BE2C (cell line): ENCODE measurements around the gene FRMPD4.

Experiments used
- DNase-seq: peaks from one replicate; pipeline ENCODE4 v3.0.0-alpha.2; 2020
- H3K27me3 ChIP-seq: fragments of 250-450 bp; sonication (Bioruptor Pico); 2 replicates; pipeline ENCODE4 v1.5.1; 2020; ENCODE audit warnings: mild to moderate bottlenecking
- H3K36me3 ChIP-seq: fragments of 250-450 bp; sonication (Bioruptor Pico); 2 replicates; pipeline ENCODE4 v1.5.1; 2020; ENCODE audit warnings: mild to moderate bottlenecking
- H3K4me1 ChIP-seq: fragments of 250-450 bp; sonication (Bioruptor Pico); 2 replicates; pipeline ENCODE4 v1.5.1; 2020
- H3K4me3 ChIP-seq: 2 replicates; pipeline ENCODE4 v1.5.1; 2011; ENCODE audit warnings: low read depth, low read length
- H3K9me3 ChIP-seq: fragments of 250-450 bp; sonication (Bioruptor Pico); 2 replicates; pipeline ENCODE4 v1.5.1; 2020
- TF ChIP-seq, protein P1 (sequence below): IDR thresholded peaks from 2 replicates; pipeline ENCODE4 v1.5.1; 2012; ENCODE audit warnings: mild to moderate bottlenecking, low read depth, low read length

The FRMPD4 gene

DNA sequence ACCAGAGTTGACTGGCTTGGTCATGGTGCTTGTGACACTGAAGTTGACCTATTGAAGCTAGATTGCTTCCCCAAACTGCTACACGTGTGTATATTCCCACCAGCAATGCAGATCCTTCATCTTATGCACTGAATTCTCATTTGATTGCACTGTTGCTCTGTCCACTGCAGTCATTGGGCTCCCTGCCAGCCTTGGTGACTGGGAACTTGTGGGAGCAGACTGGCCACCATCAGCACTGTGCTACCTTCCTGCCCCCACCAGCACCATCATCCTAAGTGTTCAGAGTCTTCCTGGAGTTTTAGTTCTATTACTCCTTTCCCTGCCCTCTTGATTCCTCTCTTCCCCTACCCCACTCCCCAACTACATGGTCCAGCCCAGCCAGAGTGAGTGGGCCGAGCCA lies 535.2 kb downstream of the FRMPD4 start:
- Histone ChIP-seq H3K4me1 (no peaks in the 10 kb centered on the region), H3K9me3 (no peaks in the 10 kb centered on the region), H3K4me3 (no peak overlapping the region), H3K27me3 (no peaks in the 10 kb centered on the region), H3K36me3 (no peaks in the 10 kb centered on the region)
- DNase-seq, result no peak
- TF ChIP-seq, protein P1, sequence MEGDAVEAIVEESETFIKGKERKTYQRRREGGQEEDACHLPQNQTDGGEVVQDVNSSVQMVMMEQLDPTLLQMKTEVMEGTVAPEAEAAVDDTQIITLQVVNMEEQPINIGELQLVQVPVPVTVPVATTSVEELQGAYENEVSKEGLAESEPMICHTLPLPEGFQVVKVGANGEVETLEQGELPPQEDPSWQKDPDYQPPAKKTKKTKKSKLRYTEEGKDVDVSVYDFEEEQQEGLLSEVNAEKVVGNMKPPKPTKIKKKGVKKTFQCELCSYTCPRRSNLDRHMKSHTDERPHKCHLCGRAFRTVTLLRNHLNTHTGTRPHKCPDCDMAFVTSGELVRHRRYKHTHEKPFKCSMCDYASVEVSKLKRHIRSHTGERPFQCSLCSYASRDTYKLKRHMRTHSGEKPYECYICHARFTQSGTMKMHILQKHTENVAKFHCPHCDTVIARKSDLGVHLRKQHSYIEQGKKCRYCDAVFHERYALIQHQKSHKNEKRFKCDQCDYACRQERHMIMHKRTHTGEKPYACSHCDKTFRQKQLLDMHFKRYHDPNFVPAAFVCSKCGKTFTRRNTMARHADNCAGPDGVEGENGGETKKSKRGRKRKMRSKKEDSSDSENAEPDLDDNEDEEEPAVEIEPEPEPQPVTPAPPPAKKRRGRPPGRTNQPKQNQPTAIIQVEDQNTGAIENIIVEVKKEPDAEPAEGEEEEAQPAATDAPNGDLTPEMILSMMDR, result no peak

GRCh38 chrX:12679522-12679921 lies 541.2 kb downstream of the FRMPD4 start:
- H3K27me3 ChIP-seq, result peaks cover 7% of the 10 kb centered on the region; the same call in 1 of the 2 replicates
- H3K4me3 ChIP-seq, result no peak overlapping the region
- H3K4me1 ChIP-seq, result no peaks in the 10 kb centered on the region
- no peak for DNase-seq
- TF ChIP-seq, protein P1, result no peak
- no peaks in the 10 kb centered on the region for H3K36me3 ChIP-seq
- H3K9me3 ChIP-seq, result no peaks in the 10 kb centered on the region

DNA sequence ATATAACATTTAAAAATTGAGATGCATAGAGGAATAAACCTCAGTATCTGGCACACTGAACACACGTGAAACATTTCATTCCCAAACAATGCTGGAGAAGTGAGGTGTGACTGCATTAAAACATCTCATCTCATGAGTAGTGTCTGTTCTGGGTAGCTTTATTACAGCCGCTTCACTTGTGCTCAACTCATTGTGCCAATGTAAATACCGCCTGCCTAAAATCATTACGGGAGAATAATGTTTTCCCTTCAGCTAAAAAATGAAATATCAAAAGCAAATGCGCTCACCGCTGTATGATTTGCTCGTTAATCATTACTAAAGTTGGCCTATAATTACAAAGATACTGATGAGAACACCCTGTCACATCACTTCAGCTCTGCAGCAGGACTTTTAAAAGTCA lies 542.8 kb downstream of the FRMPD4 start:
- Histone ChIP-seq H3K9me3 (no peaks in the 10 kb centered on the region), H3K27me3 (peaks cover 7% of the 10 kb centered on the region; the same call in 1 of the 2 replicates), H3K4me1 (no peaks in the 10 kb centered on the region), H3K4me3 (no peak overlapping the region), H3K36me3 (no peaks in the 10 kb centered on the region)
- TF ChIP-seq, protein P1, result no peak
- DNase-seq, result no peak

DNA sequence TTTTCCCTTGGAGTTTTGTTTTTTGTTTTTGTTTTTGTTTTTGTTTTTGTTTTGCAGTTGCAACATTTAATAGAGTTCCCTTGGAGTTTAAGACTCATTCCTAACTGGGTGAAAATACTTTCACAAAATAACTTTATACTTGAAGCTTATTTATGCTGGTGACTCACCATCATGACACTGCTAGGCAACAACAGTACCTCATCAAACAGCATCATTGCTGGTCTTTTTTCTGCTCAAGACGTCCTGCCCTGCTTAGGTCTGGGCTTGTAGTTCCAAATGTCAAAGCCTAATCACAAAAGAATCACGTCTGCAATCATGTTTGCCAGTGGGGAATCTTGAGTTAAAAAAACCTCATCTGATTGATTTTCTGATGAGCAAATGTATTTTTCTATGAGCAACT lies 547.3 kb downstream of the FRMPD4 start:
- no peaks in the 10 kb centered on the region for H3K4me1 ChIP-seq
- no peaks in the 10 kb centered on the region for H3K9me3 ChIP-seq
- DNase-seq, result no peak
- H3K27me3 ChIP-seq, result peaks cover 7% of the 10 kb centered on the region; the same call in 1 of the 2 replicates
- no peak overlapping the region for H3K4me3 ChIP-seq
- H3K36me3 ChIP-seq, result no peaks in the 10 kb centered on the region
- TF ChIP-seq, protein P1, result no peak

DNA sequence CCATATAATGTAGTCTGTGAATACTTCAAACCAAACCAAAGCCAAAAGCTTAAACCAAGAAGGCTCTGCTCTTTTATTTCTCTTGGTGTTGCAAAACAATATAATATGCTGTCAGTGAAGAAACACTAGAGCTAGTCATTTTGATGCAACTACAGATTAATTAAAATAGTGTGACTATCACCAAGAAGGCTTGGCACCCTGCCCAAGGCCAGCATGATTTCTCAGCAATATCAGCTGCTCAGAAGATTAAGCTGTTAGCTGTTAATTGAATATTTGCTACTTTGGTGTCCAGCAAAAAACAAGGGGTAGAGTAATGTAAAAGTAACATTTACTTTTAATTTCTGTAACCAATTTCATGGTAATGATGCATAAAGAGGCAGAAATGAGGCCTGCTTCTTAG lies 548.1 kb downstream of the FRMPD4 start:
- TF ChIP-seq, protein P1, result no peak
- H3K27me3 ChIP-seq, result no peaks in the 10 kb centered on the region

DNA sequence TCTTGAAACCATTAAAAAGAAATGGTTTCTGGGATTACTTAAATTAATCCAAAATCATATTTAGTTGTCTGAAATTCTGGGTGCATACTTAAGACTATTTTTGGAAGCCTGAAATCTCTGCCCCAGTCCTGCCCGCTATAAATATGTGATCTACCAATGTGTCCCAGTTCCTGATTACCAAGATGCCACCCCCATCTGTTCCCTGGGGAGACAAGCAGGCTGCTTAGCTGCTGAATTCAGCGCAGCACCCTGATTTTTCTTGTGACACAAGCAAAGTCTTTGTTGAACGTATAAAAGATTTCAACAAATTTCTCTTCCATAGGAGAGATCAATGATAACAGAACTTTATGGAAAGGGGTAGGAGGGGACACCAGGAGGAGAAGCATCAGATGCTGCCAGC lies 552.4 kb downstream of the FRMPD4 start:
- Histone ChIP-seq H3K36me3 (no peaks in the 10 kb centered on the region), H3K4me3 (no peak overlapping the region), H3K27me3 (no peaks in the 10 kb centered on the region), H3K9me3 (no peaks in the 10 kb centered on the region), H3K4me1 (no peaks in the 10 kb centered on the region)
- TF ChIP-seq, protein P1, result no peak
- DNase-seq, result no peak

More for the DNA sequence above, 548.1 kb downstream of the FRMPD4 start:
- DNase-seq, result no peak
- no peaks in the 10 kb centered on the region for H3K36me3 ChIP-seq
- H3K4me3 ChIP-seq, result no peak overlapping the region
- H3K4me1 ChIP-seq, result no peaks in the 10 kb centered on the region
- no peaks in the 10 kb centered on the region for H3K9me3 ChIP-seq
